ENCODE measurements around the gene DYRK1A. TPM values are rescaled to one million over a fixed set of nuclear protein-coding genes. Genes with fewer than 3 reads are reported as not detected.

Gene DYRK1A
- total and polyA plus RNA-seq, 2 of the 13 experiments (the other 11 are each of a cell fraction or from before 2014, with no cell fraction given): 24.6 to 34.2 TPM

DNA sequence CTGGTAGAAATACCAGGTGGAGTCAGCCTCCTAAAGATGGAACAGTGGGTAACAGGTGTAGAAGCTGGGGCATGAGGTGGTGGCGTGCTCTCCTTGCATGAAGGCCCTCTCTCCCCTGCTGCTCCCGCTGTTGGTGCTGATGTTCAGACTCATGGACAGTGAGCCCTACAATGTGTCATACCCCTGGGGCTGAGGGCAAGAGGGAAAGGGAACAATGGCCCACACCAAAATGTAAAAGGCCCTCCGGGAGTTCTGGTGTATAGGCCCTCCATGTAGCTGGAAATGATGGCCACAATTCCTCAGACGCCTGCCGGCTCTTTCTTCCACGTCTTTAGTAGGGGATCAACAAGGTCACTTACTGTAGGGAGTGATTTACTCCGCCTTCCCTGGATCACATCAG, 194.9 kb downstream of the DYRK1A start:
- ATAC-seq: no peak
- 55% methylated on average over 7 of the region's 7 CpGs for WGBS (ENCODE audit: low lambda C conversion rate)
- CTCF ChIA-PET (ENCODE audit: low intra/inter-chr PET ratio, low total read pairs): no interaction called here
- FAIRE-seq: no peak
- POLR2A ChIA-PET: no interaction called here
- H3K4me1 ChIP-seq (ENCODE audit: insufficient read depth, low read length): peaks cover 31% of the 10 kb centered on the region
- no peak overlapping the region for H3K4me2 ChIP-seq (ENCODE audit: low read depth, low read length)
- no peaks in the 10 kb centered on the region for H3K9me3 ChIP-seq (ENCODE audit: low read length)
- no peaks in the 10 kb centered on the region for H3K36me3 ChIP-seq (replicated peaks in 1 of 2; ENCODE audit: control insufficient read depth in 1 of 2, insufficient read depth in 2 of 2, low read length in 2 of 2)
- H2AFZ ChIP-seq (ENCODE audit: low read length): no peak overlapping the region
- H3K27ac ChIP-seq (ENCODE audit: extremely low read length, insufficient read depth, low read length): no peak overlapping the region
- no peak for TF ChIP-seq FOXP1 (IDR thresholded peaks at IDR 0.05)
- TF ChIP-seq FOXP1 (CRISPR knock-in tag; IDR thresholded peaks at IDR 0.05): no peak
- TF ChIP-seq ADNP (CRISPR knock-in tag; IDR thresholded peaks at IDR 0.05): no peak
- TF ChIP-seq PHF8 (CRISPR knock-in tag; IDR thresholded peaks at IDR 0.05): no peak
- TF ChIP-seq, protein P1, sequence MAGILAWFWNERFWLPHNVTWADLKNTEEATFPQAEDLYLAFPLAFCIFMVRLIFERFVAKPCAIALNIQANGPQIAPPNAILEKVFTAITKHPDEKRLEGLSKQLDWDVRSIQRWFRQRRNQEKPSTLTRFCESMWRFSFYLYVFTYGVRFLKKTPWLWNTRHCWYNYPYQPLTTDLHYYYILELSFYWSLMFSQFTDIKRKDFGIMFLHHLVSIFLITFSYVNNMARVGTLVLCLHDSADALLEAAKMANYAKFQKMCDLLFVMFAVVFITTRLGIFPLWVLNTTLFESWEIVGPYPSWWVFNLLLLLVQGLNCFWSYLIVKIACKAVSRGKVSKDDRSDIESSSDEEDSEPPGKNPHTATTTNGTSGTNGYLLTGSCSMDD (CRISPR knock-in tag; IDR thresholded peaks at IDR 0.05): no peak
- TF ChIP-seq ZNF770 (CRISPR knock-in tag; IDR thresholded peaks at IDR 0.05): no peak
- TF ChIP-seq, protein P2, sequence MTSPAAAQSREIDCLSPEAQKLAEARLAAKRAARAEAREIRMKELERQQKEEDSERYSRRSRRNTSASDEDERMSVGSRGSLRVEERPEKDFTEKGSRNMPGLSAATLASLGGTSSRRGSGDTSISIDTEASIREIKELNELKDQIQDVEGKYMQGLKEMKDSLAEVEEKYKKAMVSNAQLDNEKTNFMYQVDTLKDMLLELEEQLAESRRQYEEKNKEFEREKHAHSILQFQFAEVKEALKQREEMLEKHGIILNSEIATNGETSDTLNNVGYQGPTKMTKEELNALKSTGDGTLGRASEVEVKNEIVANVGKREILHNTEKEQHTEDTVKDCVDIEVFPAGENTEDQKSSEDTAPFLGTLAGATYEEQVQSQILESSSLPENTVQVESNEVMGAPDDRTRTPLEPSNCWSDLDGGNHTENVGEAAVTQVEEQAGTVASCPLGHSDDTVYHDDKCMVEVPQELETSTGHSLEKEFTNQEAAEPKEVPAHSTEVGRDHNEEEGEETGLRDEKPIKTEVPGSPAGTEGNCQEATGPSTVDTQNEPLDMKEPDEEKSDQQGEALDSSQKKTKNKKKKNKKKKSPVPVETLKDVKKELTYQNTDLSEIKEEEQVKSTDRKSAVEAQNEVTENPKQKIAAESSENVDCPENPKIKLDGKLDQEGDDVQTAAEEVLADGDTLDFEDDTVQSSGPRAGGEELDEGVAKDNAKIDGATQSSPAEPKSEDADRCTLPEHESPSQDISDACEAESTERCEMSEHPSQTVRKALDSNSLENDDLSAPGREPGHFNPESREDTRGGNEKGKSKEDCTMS (CRISPR knock-in tag; conservative IDR thresholded peaks at IDR 0.05): no peak
- peaks cover 0 to 3% of the 10 kb centered on the region in 2 experiments; a peak in 3 of 5 replicates for H3K27me3 ChIP-seq (ENCODE audit: control insufficient read depth in 1 of 2, insufficient read depth in 2 of 2, low read length in 2 of 2)
- no peak for DNase-seq (ENCODE audit: low spot score)
- intact Hi-C loops (cut with micrococcal nuclease; ENCODE audit: unreplicated experiment) (no loop called here), in situ Hi-C loops (cut with HindIII; ENCODE audit: extremely low pct_ligation_motif_present, low pct_unique_long_range_greater_than_20kb) (no loop called here)
- no peaks in the 10 kb centered on the region for H3K79me2 ChIP-seq (ENCODE audit: insufficient read depth, low read length)
- H3K4me3 ChIP-seq (replicated peaks in 1 of 3; ENCODE audit: insufficient read depth in 1 of 3, low read depth in 2 of 3, low read length in 3 of 3): no peak overlapping the region
- H3K9ac ChIP-seq (ENCODE audit: insufficient read depth, low read depth, low read length): no peak overlapping the region
- no TSS peak for BruUV-seq (replicated peaks)
- no peaks in the 10 kb centered on the region for H4K20me1 ChIP-seq (ENCODE audit: insufficient read depth, low read length)
